ENCODE results near the gene SMAD4.
"Not testable (repeated sequence)": the region's sequence is repeated elsewhere in the genome, so short reads cannot be mapped to it uniquely, and the experiment has no call there.

Gene SMAD4

DNA sequence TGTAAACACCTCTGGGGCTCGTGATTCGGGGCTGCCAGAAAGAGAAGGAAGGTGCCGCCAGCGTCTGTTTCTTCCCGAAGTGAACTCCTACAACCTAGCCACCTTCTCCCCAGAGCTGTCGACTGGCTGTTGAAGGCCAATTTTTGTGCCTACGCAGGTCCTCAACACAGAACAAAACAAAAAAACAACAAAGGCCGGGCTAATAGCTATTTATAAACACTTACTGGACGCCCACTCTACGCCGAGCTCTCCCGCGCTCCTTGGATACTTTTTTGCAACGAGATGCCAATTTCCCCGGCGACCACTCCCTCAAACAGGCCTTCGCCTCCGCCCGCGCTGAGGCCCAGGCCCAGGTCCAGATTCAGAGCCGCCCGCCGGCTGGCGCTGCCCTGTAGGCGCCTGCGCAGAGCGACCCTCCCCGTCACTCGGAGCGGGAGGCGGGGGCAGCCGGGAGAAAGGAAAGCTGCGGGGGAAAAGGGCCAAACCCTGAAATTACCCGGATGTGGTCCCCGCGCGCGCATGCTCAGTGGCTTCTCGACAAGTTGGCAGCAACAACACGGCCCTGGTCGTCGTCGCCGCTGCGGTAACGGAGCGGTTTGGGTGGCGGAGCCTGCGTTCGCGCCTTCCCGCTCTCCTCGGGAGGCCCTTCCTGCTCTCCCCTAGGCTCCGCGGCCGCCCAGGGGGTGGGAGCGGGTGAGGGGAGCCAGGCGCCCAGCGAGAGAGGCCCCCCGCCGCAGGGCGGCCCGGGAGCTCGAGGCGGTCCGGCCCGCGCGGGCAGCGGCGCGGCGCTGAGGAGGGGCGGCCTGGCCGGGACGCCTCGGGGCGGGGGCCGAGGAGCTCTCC is at the start of gene SMAD4:
SMAD4 (plus strand) TSS at position 520 of the 843 bp plus-strand sequence. CDS start 16,834 bp downstream, outside the sequence.
- peak; percentile 99 for DNase-seq

DNA sequence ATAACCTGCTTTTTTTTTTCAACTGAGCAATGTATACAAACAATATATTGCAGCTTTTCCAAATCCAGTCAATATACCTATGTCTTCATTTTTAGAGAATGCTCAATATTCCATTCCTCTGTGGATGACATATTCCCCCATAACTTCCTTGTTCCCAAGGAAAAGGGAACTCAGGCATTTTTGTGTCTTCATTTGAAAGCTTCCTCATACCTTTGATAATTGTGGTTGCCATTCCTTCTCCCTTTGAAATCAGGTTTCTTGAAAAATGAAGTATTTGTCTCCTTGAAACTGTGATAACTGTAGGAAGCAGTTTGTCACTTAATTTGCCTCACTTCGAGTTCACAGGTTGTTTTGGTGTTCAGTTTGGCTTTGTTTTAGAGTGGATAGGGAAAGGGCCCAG is 48.6 kb upstream of the SMAD4 start:
- no peak for DNase-seq

DNA sequence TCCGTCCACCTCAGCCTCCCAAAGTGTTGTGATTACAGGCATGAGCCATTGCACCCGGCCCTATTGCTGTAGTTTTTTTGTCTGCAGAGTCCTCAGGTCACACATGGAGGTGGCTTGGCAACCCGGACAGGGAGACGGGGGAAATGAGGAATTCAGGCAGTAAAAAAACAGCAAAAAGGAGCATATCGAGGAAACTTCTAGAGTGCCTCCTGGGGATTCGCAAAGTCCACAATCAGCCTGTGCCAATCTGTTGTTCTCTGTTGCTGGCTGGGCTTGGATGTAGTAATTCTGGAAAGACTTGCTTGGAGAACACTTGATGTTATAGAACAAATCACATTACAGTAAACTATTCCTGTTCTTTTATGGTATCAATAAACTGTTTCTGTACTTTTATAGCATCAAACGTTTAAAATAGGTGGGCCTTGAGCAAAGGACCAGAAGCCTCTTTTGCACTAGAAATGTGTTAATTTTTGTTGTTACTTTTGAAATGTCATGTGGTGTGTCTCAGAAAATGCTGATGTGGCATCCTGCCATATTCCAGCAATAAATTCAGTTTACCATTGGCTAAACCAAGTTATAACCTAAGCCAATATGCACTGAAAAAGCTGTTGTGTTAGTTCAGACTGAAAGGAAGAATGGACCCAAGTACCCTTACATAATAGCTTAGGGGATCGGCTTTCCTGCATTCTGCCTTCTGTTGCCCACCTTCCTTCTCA is 47.8 kb upstream of the SMAD4 start:
- DNase-seq, result no peak

DNA sequence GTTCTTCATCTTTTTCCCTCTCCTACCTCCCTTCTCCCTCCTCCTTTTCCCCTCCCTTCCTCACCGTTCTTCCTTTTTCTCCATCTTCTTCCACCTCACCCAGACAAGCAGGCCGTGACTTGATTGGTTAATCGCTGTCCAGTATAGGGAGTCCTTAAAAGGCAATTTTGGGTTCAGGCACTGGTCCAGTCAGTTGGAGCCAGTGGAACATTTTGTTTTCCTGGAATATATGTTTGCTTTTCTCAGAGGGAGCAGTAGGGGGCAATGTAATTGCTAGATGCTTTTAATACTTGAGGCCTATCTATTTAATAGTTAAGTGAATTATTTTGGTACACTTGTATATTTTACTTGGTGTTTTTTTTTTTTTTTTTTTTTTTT is 47.2 kb upstream of the SMAD4 start:
- DNase-seq, result no peak

DNA sequence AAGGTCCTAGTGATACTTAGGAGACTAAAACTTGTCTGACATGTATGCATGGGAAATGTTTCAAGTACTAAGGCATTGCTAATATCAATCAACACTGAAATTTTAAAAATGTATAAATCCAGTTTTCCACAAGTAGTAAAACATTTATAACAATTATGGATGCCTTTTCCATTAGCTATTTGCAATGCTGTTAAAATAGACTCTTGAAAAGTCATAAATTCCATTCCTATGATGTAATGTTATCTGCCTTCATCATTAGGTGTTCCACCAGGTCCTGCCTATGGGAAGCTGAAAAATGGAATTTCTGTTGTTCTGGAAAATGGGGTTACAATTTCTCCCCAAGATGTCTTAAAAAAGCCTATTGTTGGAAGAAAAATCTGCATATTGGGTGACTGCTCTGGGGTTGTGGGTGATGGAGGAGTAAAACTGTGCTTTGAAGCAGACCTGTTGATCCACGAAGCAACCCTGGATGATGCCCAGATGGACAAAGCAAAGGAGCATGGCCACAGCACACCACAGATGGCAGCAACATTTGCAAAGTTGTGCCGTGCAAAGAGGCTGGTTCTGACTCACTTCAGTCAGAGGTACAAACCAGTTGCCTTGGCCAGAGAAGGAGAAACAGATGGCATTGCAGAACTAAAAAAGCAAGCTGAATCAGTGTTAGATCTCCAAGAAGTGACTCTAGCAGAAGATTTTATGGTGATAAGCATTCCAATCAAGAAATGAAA is 43.5 kb upstream of the SMAD4 start:
- DNase-seq, result no peak

DNA sequence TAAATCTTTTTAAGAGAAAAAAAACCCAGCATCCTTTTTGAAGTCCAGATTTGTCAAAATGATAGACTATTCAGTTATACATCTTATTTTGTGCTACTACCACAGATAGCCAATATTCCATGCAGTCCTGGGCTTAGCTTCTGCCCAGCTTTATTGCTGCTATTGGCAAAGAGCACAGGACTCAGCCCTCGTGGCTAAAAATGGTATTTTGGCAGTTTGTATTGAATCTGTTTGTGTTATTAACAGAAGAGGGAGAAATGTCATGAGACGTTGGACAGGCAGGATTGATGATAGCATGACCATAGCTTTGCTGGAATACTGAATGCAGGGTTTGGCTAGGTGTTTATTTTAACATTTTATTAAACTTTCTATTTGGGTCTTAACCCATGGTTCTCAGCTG is 42.8 kb upstream of the SMAD4 start:
- DNase-seq, result no peak

DNA sequence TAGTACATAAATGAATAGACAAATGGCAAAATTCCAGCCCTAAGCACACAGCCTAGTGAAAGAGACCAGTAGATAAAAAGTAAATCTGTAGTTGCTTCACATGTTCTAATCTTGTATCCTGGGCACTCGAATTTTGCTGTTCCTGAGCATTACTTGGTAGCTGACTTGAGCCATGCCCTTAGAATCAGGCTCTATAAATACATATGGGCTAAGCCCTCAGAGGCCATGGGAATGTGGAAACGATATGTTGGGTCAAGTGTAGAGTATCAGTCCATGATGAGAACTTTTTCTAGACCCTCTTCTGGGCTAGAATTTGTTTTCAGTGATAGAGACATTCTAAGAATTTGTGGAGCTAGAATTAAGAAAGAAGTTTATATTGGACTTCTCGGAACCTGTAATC is 40.3 kb upstream of the SMAD4 start:
- DNase-seq, result no peak

DNA sequence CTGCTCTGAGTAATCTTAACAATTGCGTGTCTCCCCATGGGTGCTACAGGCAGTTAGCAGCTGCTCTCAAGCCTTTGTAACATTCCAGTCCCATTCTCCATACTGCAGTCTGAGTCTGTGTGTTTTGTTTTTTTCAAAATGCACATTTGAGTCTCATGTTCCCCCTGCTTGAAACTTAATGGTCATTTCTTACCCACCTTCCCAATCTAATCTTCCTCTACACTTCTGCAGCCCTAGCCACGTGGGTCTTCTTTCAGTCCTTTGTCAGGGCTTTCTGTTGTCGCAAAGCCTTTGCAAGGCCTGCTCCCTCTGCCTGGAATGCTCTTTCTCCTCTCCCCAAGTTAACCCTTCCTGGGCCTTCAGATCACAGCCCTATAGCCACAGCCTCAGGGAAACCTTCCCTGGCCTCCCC is 37.7 kb upstream of the SMAD4 start:
- no peak for DNase-seq

DNA sequence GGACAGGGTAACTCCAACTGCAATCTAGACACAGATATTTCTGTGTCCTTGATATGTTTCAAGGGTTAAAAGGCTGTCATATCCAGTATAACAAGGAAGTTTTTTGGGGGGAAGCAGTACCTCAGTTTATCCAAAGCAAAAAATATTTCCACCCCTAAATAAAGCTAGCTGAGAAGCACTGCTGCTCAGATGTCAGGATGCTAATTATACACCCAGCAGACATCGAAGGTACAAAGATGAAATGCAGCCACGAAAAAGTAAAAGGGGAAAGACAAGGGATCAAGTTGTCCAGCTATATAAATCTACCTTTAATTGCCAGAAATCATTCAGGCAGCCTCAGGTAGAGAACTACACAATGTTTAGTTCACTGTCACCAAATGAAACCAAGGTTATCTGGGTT is 36.0 kb upstream of the SMAD4 start:
- DNase-seq, result no peak

DNA sequence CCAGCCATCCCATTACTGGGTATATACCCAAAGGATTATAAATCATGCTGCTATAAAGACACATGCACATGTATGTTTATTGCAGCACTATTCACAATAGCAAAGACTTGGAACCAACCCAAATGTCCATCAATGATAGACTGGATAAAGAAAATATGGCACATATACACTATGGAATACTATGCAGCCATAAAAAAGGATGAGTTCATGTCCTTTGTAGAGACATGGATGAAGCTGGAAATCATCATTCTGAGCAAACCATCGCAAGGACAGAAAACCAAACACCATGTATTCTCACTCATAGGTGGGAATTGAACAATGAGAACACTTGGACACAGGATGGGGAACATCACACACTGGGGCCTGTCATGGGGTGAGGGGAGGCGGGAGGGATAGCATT is 26.8 kb upstream of the SMAD4 start:
- not testable (repeated sequence) for DNase-seq

DNA sequence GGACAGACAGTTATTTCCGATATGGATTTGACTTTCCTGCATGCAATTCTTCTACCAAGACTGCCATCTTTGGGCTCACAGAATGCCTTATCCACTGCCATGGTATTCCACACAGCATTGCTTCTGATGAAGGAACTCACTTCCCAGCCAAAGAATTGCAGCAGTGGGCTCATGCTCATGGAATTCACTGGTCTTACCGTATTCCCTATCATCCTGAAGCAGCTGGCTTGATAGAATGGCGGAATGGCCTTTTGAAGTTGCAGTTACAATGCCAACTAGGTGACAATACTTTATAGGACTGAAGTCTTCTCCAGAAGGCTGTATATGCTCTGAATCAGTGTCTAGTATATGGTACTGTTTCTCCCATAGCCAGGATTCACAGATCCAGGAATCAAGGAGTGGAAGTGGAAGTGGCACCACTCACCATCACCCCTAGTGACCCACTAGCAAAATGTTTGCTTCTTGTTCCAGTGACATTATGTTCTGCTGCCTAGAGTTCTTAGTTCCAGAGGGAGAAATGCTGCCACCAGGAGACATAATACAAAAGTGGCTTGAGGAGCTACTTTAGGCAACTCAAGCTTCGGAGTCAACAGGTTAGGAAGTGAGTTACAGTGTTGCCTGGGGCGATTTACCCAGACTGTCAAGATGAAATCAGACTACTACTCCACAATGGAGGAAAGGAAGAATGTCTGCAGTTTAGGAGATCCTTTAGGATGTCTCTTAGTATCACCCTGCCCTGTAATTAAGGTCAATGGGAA is 23.8 kb upstream of the SMAD4 start:
- no peak for DNase-seq

DNA sequence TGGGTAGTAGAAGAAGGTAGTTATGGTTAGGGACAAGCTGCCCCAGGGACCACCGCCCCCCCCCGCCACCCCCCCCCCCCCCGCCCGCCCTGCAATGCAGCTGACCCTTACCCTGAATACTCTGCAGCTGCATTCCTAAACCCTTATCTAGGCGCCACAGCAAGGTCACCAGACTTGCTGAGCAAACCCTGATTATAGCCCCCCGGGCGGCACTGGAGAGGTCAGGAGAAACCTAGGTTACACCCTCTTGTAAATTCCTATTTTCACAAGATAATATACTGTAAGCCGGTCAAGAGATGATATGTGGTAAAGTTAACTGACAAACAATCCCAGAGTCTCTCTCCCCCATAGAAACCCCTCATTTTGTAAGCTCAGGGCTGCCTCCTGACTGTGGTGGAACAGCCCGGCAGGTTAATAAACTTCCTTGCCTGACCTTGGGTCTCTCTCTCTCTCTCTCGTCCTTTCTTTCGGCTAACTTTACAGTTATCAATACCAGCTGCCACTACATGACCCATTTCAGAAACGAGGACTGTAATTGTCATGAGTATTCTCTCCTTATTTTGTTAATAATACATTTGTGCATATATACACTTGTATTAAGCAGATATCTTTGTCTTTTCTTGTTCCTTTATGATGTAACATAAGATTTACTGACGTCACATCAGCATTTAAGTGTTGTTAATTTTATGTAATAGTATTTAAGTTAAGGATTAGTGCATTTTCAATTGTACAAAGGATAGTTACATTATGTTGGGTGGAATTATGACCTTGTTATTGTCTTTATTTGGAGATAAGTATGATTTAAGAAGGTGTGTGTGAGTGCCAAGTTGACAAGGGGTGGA is 22.8 kb upstream of the SMAD4 start:
- DNase-seq, result no peak

DNA sequence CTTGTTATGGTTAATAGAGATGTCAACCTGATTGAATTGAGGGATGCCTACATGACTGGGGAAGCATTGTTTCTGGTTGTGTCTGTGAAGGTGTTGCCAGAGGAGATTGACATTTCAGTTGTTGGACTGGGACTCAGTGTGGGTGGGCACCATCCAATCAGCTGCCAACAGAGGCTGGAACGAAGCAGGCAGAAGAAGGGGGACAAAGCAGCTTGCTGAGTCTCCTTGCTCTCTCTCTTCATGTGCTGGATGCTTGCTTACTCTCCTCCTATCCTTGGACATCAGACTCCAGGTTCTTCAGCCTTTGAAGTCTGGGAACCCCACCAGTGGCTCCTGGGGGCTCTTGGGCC is 22.2 kb upstream of the SMAD4 start:
- DNase-seq, result no peak

DNA sequence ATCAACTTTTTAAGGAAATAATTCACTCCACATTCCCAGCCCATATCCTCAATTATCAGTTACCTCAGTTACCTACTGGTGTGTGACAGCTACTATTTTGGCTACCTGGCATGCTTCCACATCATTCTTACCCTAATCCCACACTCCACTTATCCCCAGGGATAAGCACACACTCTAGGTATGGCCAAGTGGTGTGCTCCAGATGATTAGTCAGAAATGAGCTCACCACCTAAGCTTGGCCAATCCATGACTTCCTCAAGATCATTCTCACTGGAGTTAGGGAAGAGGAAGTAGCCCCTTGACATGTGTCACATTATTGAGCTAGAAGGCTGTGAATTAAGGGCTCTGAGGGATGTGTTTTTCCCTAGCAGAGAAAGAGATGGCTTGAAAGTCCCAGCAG is 20.9 kb upstream of the SMAD4 start:
- no peak for DNase-seq

DNA sequence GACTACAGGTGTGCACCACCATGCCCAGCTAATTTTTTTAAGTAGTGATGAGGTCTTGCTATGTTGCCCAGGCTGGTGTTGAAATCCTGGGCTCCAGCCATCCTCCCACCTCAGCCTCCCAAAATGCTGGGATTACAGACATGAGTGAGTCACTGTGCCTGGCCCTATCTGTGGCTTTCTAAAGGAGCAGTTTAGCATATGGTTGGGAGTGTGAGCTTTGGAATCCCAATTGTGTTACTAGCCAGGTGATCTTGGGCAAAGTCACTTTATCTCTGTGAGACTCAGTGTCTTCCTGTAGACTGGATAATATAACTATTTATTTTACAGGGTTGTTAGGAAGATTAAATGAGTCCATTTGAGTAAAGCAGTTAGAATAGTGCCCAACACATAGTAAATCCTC is 19.8 kb upstream of the SMAD4 start:
- no peak for DNase-seq

DNA sequence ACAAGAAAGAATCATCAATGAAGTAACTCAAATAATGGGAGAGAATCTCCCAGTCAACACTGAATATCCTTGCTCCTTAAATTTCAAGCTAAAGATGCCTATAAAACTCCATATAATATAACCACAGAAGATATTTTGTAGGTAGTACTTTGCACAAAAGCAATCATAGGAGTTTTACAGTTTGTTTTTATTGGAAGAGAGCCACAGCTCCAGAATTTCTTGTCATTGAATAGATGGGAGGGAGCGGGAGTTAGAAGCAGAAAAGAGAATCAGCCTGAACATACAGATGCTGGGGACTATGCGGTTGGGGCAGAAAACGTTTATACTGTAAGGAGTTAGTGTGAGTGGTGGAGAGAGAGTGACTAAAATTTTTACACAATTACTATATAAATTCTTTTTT is 18.3 kb upstream of the SMAD4 start:
- DNase-seq, result no peak

DNA sequence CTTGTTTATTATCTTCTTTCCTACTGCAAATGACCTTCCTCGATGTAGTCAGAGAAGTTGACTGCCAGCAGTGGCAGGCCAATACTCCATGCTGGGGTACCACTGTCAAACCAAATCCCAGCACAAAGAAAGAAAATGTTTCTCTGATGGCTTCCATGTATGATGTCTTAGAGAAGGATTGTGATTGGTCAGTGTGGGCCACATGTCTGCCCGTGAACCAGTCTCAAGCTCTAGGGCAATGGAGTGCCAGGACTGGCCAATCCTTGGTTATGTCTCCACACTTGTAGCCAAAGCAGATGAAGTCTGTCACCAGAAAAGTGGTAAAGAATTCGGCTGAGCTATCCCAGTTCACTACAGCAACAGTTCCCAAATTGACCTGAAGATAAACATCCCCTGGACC is 17.6 kb upstream of the SMAD4 start:
- DNase-seq, result no peak

DNA sequence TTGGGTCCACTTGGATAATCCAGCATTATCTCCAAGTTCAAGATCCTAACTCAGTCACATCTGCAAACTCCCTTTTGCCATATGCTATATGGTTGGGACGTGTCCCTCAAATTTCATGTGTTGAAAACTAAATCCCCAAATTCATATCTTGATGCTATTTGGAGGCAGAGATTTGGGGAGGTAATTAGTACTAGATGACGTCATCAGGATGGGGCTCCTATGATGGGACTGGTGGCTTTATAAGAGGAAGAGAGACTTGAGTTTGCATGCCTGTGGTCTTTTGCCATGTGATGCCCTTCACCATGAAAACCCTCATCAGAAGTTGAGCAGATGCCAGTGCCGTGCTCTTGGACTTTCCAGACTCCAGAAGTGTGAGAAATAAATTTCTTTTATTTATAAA is 16.8 kb upstream of the SMAD4 start:
- DNase-seq, result no peak

DNA sequence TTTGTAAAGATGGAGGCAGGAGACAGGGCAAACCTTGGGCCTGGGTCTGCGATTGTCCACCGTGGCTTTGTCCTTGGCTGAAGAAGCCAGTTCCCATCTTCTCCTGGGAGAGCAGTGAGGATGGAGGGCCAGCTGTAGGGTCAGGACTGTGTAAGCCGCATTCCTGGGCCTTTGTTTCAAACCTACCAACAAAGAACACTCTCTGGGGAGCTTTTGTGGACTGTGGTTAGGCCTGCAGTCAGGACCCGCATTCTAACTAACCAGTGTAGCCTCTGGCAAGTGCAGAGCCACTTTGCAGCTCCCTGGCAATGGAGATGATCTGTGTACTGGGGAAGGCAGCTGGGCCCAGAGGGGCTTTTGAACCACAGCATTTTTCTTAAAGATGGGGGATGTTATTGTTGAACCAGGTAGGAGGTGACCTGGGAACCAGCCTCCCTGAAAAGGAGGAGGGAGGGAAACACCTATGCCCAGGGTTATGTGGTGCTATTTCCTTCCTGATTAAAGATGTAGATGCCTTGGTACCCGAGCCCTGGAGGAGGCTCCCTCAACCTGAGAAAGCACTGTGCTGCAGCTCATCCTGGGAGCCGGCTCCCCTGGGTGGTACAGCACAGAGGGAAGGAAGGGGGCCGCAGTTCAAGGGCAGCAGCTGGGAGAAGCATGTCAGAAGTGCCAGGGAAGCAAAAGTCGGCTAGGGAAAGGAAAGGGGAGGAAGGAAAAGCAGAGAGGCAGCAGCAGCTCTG is 12.7 kb upstream of the SMAD4 start:
- DNase-seq, result no peak

DNA sequence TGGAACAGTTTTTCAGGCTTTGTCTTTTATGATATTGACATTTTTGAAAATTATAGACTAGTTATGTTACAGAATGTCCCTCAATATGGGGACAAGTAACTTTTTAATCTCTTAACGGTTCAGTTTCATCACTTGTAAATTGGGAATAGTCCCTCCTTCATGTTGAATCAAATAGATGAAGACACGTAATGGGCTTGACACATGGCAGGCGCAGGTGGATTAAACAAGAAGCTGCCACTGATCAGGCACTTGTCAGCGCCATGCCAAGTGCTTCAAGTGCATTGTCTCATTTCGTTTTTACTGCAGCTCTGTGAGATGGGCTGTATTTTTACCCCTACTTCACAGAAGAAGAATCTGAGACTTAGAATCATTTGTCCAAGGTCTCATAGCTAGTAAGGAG is 9.5 kb upstream of the SMAD4 start:
- DNase-seq, result no peak

DNA sequence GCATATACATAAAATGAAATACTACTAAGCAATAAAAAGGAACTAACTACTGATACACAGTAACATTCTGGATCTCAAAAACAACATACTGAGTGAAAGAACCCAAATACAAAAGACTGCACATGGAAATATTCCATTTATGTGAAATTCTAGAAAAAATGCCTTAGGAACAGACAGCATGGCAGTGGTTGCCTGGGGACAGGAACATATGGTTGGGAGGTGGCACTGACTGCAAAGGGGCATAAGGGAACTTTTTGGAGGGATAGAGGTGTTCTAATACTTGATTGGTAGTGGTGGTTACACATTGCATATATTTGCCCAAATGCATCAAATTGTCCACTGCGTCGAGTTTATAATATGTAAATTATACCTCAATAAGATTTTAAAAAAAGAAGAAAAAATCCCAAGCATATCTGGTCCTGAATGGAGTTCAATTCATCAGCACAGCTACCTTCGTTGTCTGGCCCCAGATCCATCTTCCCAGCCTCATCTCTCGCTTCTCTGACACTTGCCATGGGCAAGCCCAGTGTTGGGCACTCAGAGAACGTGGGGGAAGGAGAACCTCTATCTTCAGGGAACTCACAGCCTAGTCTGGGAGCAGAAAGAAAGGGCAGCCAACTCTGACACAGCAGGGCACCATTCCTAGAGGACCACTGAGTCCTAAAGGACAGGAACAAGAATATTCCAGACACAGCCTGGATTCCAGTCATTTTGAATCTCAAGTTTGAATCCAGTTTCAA is 8.6 kb upstream of the SMAD4 start:
- DNase-seq, result no peak

All from activated CD4-positive, CD25-positive, alpha-beta regulatory T cell treated with anti-CD3 and anti-CD28 coated beads, Interleukin-2, amount 50 U/mL, for 72 hours (primary cell).